HG03066 (cell line): ENCODE data around the gene SOX6.

Experiments
- ATAC-seq: cut with Tn5 transposase; IDR thresholded peaks from one replicate; pipeline ENCODE4 v1.9.1; 2021; ENCODE audit warnings: low read depth; ENCODE audit not compliant: unreplicated experiment

The SOX6 gene

GRCh38 chr11:16114978-16115871 lies 241.1 kb downstream of the SOX6 start:
- no peak for ATAC-seq

- no peak for ATAC-seq
Observed at GRCh38 chr11:16114431-16114830, 241.9 kb downstream of the SOX6 start.

GRCh38 chr11:16111690-16112089 lies 244.7 kb downstream of the SOX6 start:
- ATAC-seq = no peak

- no peak for ATAC-seq
Observed at GRCh38 chr11:16110886-16111285, 245.5 kb downstream of the SOX6 start.

DNA sequence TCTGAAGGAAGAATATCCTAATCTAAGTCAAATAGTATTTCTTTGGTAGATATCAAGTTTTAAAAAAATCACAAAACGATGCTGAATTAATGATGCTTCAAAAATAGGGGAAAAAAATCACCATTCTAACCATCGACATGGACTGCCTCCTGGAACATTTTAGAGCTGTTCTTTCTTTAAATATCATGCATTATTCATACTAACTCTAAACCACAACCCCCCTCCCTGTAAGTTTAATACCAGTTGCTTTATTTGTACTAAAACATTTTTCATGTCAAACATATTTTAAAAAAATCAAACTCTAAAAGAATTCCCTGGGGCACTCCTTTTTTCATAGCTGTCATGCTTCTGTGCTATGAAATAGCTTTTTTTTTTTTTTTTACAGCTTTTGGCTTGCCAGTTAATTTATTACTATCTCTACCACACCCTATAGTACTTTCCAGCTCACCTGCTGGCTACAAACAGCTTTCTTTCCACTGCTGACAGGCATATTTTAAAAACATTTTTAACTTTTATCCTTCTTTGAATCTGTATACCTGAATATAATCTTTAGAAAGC lies 256.9 kb downstream of the SOX6 start:
- ATAC-seq = no peak

DNA sequence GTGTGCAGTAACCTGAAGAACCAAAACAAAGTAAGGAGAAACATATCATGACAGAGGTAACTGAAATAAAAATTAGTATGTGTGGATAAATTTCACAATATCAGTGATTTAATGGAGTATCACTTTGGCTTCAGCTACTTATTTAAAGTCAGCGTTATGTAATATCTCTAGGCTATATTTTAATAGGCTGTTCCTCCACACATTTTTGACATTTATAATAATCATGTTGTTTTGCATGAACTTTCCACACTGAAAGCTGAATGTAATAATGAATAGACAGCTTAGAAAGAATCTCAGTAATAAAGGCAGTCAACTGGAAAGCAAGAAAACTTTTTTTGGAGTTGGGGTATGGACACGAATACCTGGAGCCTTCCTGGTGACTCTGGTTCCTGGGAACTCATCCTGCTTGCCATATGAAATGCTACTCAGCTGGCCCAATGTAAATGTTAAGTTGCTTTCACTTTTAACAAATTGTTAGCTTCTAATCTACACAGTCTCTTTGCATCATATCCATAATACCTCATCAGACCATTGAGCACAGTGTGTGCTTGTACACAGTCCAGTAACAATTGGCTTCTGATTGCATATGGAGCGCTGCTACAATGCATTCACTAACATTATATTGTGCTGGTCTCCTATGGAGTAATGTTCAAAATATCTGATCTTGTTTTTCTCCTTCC lies 257.7 kb downstream of the SOX6 start:
- no peak for ATAC-seq

DNA sequence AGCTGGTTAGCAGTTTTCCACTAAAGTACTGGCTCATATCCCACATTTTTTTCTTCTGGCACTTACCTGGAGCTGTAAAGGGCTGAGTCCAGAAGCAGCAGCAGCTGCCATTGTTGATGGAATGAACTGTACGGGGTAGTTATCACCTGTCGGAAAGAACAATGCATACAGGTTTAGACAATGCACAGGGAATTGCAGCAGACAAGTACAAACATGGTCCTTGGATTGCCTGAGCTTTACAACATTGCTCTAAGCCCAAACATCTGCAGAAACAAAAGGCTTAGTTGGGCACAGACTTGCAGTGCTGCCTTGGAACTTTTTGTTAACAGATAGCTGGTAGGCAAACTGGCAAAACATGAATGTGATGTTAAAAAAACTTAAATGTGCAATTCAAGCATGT lies 258.8 kb downstream of the SOX6 start:
- no peak for ATAC-seq

DNA sequence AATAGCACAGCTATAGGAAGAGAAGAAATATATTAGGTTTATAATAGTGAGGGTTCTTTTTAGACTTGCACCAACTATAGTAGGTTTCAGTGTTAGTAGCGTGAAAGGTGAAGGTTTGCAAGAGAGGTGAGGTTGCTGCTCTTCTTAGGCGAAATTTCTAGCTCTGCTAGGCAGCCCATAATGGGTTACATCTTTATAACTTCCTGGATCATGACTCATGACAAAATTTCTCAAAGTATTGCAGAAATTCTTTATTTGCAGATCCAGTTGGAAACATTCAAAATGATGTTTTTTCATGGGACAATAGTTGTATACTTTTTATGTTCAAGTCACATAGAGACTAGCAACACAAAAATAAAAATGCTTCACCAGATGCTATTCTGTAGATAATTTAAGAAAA lies 260.0 kb downstream of the SOX6 start:
- ATAC-seq = no peak

DNA sequence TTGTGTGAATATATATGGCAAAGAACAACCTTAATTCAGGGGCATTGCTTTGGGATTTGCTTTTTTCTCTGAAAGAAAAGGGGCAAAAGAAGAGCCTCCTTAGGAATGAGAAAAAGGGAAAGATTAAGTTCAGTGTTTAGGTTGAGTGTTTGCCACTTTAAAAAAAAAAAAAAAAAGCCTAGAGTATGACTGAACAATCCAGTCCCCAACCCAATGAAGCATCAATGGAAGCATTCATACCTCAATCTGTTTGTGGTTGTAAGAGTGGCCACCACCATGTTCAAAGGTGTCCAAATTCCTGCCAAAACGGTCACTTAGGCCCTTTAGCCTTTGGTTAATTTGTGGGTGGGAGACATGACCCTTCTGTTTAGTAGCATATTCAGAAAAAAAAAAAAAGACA lies 260.6 kb downstream of the SOX6 start:
- ATAC-seq = no peak

DNA sequence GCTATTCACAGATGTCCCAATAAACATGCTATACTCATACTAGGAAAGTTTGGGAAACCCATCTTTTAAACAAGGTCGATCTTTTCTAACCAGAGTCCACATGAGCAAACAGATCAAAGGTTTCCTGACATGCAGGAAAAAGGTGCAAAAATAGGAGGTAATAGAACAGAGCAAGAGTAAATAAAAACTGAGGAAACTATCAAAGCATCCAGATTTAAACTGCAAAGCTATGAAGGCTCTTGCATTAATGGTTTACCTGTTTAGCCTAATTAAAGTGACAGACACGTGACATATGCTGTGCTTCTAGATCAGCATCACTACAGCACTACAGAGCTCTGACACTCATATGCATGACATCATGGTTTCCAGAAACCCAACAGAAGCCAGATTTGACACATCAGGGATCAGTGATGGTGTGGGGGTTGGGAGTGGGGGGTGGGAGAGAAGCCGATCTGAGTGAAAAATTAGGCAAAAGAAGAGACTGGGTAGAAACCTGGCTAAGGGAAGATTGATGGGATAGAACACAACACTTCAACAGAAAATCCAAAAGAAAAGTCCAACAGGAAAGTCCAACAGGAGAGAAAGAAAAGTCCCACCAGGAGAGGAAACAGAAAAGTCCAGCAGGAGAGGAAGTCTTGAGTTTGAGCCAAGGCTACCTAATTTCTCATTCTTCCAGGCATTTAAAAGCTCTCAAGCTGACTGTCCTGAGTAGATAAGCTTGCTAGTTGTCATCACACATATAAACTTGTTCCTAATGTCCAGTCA lies 262.3 kb downstream of the SOX6 start:
- no peak for ATAC-seq

- ATAC-seq = no peak
Observed at GRCh38 chr11:16091862-16092261, 264.5 kb downstream of the SOX6 start.

DNA sequence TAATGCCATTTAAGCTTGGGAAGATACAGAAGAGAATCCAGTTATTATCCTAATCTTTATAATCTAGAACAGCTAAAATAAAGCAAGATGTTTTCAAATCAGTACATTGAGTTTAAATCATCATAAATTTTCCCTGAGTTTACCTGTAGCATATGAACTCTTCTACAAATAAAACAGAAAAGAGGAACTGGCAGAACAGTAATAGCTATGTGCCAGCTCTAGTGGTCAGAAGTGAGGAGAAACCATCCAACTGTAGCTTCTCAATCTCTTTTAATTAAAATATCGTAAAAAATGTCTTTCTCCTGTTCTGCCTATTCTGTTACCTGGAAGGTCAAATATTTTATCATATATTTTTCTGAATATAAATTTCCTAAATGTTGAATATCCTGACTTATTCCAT lies 266.9 kb downstream of the SOX6 start:
- no peak for ATAC-seq

GRCh38 chr11:16088774-16089173 lies 267.6 kb downstream of the SOX6 start:
- no peak for ATAC-seq

DNA sequence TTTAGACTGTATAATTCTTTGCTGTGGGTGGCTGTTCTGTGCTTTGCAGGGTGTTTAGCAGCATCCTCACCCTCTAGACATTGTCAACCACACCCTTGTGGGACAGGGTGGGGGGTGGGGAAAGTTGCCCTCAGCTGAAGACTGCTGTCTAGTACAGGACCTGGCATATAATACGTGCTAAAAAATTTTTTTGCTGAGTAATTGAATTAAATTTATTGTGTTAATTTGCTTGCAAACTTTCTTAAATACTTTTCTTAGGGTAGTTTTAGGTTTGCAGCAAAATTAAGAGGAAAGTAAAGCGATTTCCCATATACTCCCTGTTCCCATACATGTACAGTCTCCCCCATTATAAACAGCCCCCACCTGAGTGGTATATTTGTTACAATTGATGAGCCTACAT lies 268.5 kb downstream of the SOX6 start:
- no peak for ATAC-seq

DNA sequence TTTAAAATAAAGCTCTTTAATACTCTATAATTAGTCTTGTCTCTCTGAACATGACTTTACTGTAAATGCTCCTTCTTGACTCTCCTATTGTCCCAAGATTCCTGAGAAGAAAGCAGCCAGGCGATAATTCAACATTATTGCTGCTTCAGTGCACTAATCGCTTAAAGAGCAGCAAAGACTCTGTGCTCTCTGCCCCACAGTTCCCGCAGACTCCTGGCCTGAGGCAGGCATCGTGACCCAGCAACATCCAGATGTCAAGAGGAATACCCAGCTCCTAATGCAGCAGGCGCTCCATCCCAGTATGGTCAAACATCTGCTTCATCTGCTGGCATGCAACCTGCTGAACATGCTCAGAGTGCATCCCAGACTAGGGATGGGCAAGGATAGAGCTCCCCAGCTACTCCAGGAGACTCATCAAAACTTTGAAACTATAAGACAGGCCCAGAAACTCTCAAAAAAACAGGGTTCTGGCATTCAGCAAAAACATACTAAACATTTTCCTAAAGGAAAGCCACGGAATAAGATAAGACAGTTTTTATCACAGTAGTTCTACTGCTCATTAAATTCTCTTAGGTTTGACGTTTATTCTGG lies 270.0 kb downstream of the SOX6 start:
- no peak for ATAC-seq

DNA sequence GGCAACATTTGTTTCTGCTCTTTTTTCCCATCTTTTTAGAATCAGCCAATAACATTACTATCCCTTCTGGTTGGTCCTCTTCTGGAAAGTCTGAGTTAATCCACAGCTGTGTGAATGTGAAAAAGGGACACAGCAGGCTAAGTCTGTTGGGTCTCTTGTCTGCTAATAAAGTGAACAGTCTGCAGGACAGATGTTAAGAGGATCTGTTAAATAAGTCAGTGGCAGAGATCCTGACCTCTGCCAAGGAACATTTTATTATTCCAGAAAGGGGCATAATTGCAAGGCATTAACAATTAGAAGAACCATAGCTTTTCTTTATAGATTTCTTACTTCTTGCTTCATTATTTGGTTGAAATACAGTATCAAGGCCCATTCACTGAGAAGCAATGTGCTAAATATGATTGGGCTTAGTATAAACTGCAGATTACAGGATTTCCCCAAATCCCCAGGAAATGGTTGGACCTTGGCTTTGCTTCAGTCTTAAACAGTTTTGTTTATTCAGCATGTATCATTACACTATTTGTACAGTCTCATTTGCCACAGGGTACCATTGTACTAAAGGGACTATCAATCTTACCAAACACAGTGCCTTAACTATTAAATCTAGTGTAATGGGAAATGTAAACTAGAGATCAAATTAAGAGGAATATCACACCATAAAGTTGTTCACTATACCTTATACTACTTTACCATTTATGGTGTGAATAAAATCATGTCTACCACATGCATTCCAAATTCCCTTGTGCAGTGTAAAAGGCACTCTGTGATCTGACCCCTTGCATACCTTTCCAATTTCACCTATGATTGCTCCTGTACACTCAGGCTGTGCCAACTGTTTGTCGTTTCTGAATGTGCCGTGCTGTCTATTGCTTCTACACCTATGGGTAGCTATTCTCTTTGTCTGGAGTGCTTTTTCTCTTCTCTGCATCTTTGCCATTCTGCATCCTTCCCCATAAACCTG lies 274.0 kb downstream of the SOX6 start:
- no peak for ATAC-seq

DNA sequence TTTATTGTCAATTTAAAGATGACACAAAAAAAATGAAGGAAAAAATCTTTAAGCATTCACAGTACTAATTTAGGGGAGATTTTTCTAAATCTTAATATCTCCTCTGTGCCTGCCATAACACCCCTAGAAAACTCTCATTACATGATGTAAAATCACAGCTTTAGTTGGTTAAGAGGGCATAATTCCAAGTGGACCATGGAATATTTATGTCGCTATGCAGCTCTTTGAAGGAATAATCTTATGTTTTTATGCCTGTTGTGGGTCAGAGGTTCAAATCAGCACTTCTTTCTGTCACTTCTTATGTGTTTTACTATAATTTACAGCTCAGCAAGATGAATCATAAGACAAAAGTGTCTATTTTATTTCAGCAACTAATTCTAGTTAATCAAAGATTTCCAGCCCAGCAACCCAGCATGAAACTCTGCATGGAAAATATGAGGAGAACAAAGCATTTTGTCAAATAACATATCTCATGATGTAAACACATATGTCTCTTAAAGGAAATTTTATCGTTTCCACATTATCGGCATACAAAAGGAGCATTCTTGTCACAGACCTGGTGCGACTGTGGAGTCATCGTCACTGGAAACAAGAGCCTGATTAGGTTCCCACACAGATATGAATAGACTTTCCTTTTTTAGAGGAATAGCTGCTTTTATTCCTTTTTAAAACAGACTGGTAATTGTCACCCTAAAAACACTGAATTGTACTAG lies 274.8 kb downstream of the SOX6 start:
- ATAC-seq = no peak

DNA sequence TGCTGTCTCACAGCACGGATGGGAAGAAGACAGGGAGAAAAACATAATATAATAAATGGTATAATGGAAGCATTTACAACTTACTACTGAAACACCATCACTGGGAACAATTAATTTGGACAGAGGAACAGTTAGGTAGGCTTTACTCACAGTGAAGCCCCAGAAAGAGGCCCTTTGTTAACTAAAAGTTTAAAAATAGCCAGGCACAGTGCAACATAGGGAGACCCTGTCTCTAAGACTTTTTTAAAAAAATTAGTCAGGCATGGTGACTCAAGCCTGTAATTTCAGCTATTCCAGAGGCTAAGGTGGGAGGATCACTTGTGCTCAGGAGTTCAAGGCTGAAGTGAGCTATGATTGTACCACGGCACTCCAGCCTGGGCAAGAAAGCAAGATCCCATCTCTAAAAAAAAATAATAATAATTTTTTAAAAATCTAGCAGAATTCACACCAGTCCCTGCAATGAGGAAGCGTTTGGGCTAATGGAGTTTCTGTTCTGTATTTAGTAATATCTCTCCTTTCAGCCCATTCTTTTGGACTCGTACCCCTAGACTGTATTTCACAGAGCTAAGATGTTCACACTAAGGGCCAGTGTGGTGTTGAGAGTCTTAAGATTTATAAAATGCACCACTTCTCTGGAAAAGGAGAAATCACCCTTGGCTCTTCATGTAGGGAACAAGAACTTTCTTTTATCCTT lies 275.5 kb downstream of the SOX6 start:
- ATAC-seq = no peak
